DOHH2 (cell line): ENCODE results near the gene NAGS.
"Not testable (repeated sequence)": the region's sequence is repeated elsewhere in the genome, so short reads cannot be mapped to it uniquely, and the experiment has no call there.

Experiments
- CTCF ChIP-seq: fragments of 200-600 bp; sonication (generic); IDR thresholded peaks from one replicate; pipeline ENCODE4 v1.5.1; 2014; ENCODE audit warnings: antibody characterized with exemption, mild to moderate bottlenecking, low read depth, low read length; ENCODE audit not compliant: poor library complexity, severe bottlenecking
- EZH2phosphoT487 ChIP-seq: fragments of 200-600 bp; sonication (generic); IDR thresholded peaks from 2 replicates; pipeline ENCODE4 v1.6.1; 2017; ENCODE audit warnings: borderline replicate concordance, mild to moderate bottlenecking, antibody characterized with exemption, low read length, moderate library complexity, mixed read lengths

- not testable (repeated sequence) for TF ChIP-seq CTCF, EZH2phosphoT487
Observed at GRCh38 chr17:44046893-44047292, 42.5 kb downstream of the NAGS start.
